HG02970 (cell line): ENCODE results near the gene CBARP.
"Not testable (repeated sequence)": the region's sequence is repeated elsewhere in the genome, so short reads cannot be mapped to it uniquely, and the experiment has no call there.

Experiments used
- ATAC-seq: cut with Tn5 transposase; IDR thresholded peaks from one replicate; pipeline ENCODE4 v1.9.1; 2021; ENCODE audit warnings: mild to moderate bottlenecking, moderate library complexity, moderate number of reproducible peaks; ENCODE audit not compliant: unreplicated experiment, low FRiP score

The CBARP gene

GRCh38 chr19:1218751-1219567 is 18.8 kb downstream of the CBARP start:
- no peak for ATAC-seq

- no peak for ATAC-seq
Measured at GRCh38 chr19:1217366-1217765, 20.4 kb downstream of the CBARP start.

- no peak for ATAC-seq
Measured at GRCh38 chr19:1216756-1217155, 21.0 kb downstream of the CBARP start.

- ATAC-seq: no peak
Measured at GRCh38 chr19:1214862-1215731, 22.7 kb downstream of the CBARP start.

- no peak for ATAC-seq
Measured at GRCh38 chr19:1214299-1214861, 23.4 kb downstream of the CBARP start.

- no peak for ATAC-seq
Measured at GRCh38 chr19:1213391-1214286, 24.2 kb downstream of the CBARP start.

GRCh38 chr19:1211494-1212234 is 26.1 kb downstream of the CBARP start:
- ATAC-seq: no peak

GRCh38 chr19:1210227-1210538 is 27.6 kb downstream of the CBARP start:
- ATAC-seq: no peak

- not testable (repeated sequence) for ATAC-seq
Measured at GRCh38 chr19:1208830-1209229, 29.0 kb downstream of the CBARP start.

GRCh38 chr19:1206864-1207450 is 30.8 kb downstream of the CBARP start:
- no peak for ATAC-seq

- ATAC-seq: no peak
Measured at GRCh38 chr19:1206150-1206863, 31.5 kb downstream of the CBARP start.

- ATAC-seq: peak; percentile 94
Measured at GRCh38 chr19:1205114-1206099, 32.4 kb downstream of the CBARP start, which contains the start of gene STK11. Gene STK11, plus strand, starts transcription at chr19:1205778. Its CDS starts 1,136 bp downstream, at chr19:1206914.

- not testable (repeated sequence) for ATAC-seq
Measured at GRCh38 chr19:1200614-1201013, 37.2 kb downstream of the CBARP start.

GRCh38 chr19:1199531-1199930 is 38.3 kb downstream of the CBARP start:
- no peak for ATAC-seq

- no peak for ATAC-seq
Measured at GRCh38 chr19:1189419-1189818, 48.4 kb downstream of the CBARP start.

GRCh38 chr19:1183543-1184172 is 54.1 kb downstream of the CBARP start:
- ATAC-seq: no peak

GRCh38 chr19:1182727-1183126 is 55.1 kb downstream of the CBARP start:
- ATAC-seq: no peak
